ENCODE data around the gene VSIR. TPM values are rescaled to one million over a fixed set of nuclear protein-coding genes. Genes with fewer than 3 reads are reported as not detected.

Gene VSIR
- total RNA-seq, 2 experiments from 2014 or later: 52.0 to 55.5 TPM

DNA sequence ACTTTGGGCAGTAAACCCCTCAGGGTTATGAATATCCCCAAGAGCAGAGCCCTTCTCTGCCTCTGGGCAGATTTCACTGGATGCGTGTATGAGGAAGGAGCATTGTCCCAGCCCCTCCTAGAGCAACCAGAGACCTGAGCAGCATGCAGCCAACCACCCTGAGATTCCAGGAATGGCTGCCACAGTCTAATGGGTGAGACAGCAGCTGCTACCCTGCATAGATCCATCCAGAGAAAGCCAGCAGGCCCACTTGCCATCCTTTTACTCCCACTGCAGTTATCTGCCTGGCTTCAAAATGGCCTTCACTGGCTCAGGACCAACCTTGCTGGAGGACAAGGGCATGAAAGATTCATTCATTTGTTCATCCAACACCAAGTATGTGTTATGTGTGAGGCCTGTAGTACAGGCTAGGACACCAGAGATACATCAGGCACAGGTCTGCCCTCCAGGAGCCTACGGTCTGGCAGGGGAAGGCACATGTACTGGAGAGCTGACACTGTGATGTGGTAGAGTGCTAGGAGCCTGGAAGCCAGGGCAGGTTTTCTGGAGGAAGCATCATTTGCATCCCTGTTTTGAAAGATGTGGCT, 27.6 kb downstream of the VSIR start:
- H3K27ac Mint-ChIP-seq: peak overlapping the region; percentile 98
- H3K9me3 Mint-ChIP-seq: no peaks in the 10 kb centered on the region
- no peak overlapping the region for H3K4me3 Mint-ChIP-seq
- no peak for DNase-seq
- peaks cover 96% of the 10 kb centered on the region for H3K4me1 Mint-ChIP-seq (ENCODE audit: low read depth)
- H3K27me3 Mint-ChIP-seq (ENCODE audit: low read depth): no peaks in the 10 kb centered on the region
- CTCF ChIA-PET: interaction anchor here (0.9 to 4.1 kb wide), 8 partner anchors 11 to 48 kb away, joined by 3 to 27 read pairs (median 6); partner anchors contain the start of gene VSIR
- peaks cover 24% of the 10 kb centered on the region for H3K36me3 Mint-ChIP-seq (ENCODE audit: low read depth)
- intact Hi-C loops (cut with micrococcal nuclease): no loop called here

DNA sequence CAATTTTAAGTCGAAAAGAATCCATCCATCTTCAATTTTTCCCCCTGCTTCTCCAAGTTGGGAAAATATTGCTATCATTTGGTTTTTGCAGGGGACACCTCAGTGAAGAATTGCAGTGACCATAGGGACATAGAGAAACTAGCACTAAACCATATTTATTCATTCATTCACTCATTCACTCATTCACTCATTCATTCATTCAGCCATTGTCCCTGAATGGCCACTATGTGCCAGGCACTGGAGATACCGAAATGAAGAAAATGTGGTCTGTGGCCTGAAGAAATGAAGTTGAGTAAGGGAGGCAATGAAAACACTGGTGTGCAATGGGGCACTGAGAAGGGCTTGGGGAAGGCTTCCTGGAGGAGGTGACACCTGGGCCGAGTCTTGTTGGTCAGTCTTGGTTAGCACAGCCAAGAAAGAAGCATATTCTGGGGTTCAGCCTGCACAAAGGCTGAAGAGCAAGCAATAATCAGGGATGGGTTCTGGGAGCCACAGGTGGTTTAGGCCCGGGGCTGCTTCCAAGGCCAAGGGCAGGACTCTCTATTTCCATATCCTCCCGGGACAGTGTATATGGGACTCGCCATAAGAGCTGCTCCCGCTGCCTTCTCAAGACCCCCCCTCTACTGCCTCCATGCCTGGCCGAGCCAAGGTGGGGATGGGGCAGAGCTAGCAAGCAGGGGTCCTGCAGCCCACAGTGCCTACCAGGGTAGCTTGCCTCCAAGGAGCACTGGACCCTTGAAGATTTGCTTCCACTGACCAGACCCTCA, 28.2 kb downstream of the VSIR start:
- CTCF ChIA-PET: interaction anchor here (0.5 to 4.1 kb wide), 3 partner anchors 12 to 478 kb away, joined by 3 to 27 read pairs (median 15); partner anchors contain the start of gene VSIR

DNA sequence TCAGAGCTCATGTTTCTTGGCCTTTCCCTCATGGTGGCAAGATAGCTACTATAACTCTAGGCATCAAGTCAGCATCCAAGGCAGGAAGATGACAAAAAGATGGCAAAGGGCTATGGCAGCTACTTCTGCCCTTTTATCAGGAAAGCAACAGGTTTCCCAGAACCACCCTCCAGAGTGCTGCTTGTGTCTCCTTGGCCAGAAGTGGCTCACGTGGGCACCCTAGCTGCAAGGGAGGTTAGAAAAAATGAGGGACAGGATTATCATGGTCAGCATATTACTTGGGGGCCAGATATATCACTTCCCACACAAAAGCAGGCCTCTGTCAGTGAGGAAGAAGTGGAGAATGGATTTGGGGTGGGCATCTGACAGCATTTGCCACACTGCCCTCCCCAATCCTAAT, 29.5 kb downstream of the VSIR start:
- CTCF ChIA-PET: interaction anchor here (0.7 to 1.7 kb wide), 3 partner anchors 12 to 36 kb away, joined by 3 to 4 read pairs (median 3); no protein-coding TSS in a partner anchor
- no peak for DNase-seq

More for the DNA sequence above, 28.2 kb downstream of the VSIR start:
- peaks cover 96% of the 10 kb centered on the region for H3K4me1 Mint-ChIP-seq (ENCODE audit: low read depth)
- peak overlapping the region; percentile 98 for H3K27ac Mint-ChIP-seq
- intact Hi-C loops (cut with micrococcal nuclease): no loop called here
- H3K9me3 Mint-ChIP-seq: no peaks in the 10 kb centered on the region
- no peak for DNase-seq
- no peaks in the 10 kb centered on the region for H3K27me3 Mint-ChIP-seq (ENCODE audit: low read depth)
- H3K36me3 Mint-ChIP-seq (ENCODE audit: low read depth): peaks cover 19% of the 10 kb centered on the region
- H3K4me3 Mint-ChIP-seq: no peak overlapping the region

DNA sequence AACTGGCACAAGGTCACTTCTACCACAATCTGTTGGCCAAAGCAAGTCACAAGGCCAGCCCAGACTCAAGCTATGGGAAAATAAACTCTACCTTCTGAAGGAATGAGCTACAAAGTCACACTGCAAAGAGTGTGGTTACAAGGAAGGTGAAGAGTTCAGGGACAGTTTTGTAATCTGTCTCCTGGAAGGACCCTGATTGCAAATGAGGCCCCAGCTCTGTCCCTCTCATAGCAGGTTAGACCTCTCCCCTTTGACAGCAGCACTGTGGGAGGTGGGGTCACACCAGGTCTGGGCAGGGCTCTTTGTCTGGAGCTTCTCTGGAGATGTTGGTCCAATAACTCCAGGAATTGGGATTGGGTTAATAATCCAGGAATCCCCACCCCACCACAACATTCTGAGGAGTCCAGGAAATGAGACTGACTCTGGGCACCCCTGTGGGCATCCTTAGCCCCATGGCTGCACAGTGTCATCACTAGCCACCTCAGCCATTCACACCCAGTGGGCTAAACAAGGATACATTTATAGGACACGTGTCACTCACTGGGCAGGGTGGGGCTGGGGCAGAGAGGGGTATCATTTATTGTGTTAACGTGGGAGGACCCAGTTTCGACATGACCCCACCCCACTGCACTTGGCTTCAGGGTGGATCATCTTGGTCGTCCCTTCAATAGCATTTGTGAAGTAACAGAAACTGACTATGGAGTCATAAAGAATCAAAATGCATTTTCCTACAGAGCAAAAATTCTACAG, 30.1 kb downstream of the VSIR start:
- CTCF ChIA-PET: interaction anchor here (0.7 to 1.7 kb wide), 8 partner anchors 13 to 35 kb away, joined by 3 to 4 read pairs (median 3); partner anchors contain the start of gene VSIR
- Mint-ChIP-seq H3K4me3 (no peak overlapping the region), H3K36me3 (ENCODE audit: low read depth) (peaks cover 10% of the 10 kb centered on the region), H3K9me3 (no peaks in the 10 kb centered on the region), H3K27me3 (ENCODE audit: low read depth) (no peaks in the 10 kb centered on the region), H3K27ac (peak overlapping the region; percentile 98), H3K4me1 (ENCODE audit: low read depth) (peaks cover 99% of the 10 kb centered on the region)
- intact Hi-C loops (cut with micrococcal nuclease): loop anchor here (2.0 kb wide), 1 partner anchor 28 kb away; no protein-coding TSS in a partner anchor
- DNase-seq: no peak

More for the DNA sequence above, 29.5 kb downstream of the VSIR start:
- Mint-ChIP-seq H3K9me3 (no peaks in the 10 kb centered on the region), H3K4me1 (ENCODE audit: low read depth) (peaks cover 99% of the 10 kb centered on the region), H3K27me3 (ENCODE audit: low read depth) (no peaks in the 10 kb centered on the region), H3K4me3 (no peak overlapping the region), H3K36me3 (ENCODE audit: low read depth) (peaks cover 13% of the 10 kb centered on the region), H3K27ac (peak overlapping the region; percentile 98)
- intact Hi-C loops (cut with micrococcal nuclease): loop anchor here (2.0 kb wide), 1 partner anchor 29 kb away; no protein-coding TSS in a partner anchor

DNA sequence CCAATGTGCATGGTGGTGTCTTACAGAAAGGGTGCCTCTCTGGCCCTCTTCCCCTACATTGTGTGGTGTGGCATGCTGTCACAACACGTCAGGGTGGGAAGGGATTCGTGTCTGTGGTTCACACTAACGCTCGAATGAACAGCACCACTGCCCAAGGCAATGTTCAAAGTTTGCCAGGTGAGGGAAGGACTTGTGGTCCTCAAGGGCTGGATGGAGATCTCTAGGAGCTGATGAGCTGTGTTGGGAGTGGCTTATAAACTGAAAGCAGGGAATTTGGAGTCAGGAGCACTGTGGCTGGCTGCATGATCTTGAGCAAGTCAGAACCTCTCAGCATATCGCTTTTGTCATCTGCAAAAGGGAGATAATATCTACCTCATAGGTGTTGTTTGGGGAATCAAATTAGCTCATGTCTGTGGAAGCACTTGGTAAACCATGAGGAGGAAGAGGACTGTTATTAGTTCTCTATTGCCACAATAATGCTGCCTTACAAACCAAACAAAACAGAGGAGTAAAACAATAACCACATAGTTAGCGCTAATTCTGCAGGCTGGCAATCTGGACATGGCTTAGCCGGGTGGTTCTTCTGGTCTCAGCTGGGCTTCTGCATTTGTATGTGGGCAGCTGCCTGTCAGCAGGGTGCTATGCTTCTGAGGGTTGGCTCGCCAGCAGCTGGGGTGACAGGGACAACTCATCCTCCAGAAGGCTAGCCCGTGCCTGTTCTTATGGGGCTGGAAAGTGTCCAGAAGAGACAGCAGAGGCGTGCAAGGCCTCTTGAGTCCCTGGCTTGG, 30.8 kb downstream of the VSIR start:
- CTCF ChIA-PET: interaction anchor here (0.8 to 1.7 kb wide), 7 partner anchors 14 to 31 kb away, joined by 3 to 8 read pairs (median 3); partner anchors contain the start of gene VSIR
- Mint-ChIP-seq H3K9me3 (no peaks in the 10 kb centered on the region), H3K36me3 (ENCODE audit: low read depth) (peaks cover 10% of the 10 kb centered on the region), H3K4me1 (ENCODE audit: low read depth) (peaks cover 99% of the 10 kb centered on the region), H3K27ac (peak overlapping the region; percentile 98), H3K27me3 (ENCODE audit: low read depth) (no peaks in the 10 kb centered on the region), H3K4me3 (peak overlapping the region; percentile 25)
- intact Hi-C loops (cut with micrococcal nuclease): loop anchor here (2.0 kb wide), 1 partner anchor 28 kb away; no protein-coding TSS in a partner anchor
- DNase-seq: no peak

DNA sequence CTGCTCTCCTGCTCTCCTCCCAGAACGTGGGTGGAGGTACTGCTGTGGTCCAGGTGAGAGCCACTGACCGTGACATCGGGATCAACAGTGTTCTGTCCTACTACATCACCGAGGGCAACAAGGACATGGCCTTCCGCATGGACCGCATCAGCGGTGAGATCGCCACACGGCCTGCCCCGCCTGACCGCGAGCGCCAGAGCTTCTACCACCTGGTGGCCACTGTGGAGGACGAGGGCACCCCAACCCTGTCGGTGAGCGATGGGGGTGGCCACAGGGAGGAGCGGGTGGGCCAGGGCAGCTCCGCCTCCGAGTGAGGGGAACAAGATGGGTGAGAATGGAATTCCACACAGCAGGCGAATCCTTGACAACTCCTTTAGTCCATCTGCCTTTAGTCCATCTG, 31.6 kb downstream of the VSIR start:
- CTCF ChIA-PET: interaction anchor here (1.1 to 1.7 kb wide), 4 partner anchors 11 to 32 kb away, joined by 3 to 8 read pairs (median 4); partner anchors contain the start of gene VSIR
- intact Hi-C loops (cut with micrococcal nuclease): loop anchor here (2.0 kb wide), 1 partner anchor 27 kb away; no protein-coding TSS in a partner anchor
- H3K4me3 Mint-ChIP-seq: no peak overlapping the region

DNA sequence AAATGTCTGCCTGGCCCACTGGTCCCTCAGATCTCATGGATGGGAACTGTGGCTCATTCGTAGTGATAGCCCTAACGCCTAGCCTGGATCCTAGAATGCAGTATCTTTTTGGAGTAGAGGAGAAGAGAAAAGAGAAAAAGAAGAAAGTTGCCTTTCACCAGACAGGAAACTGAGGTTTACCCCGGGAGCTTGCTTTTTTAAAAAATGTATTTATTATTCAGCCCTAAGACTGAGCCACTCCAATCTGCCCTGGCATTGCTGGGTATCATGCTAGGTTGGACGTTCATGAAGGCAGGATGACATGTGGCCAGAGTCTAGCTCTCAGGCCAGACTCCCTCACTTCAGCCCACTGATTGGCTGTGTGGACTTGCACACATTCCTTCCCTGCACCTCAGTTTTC, 32.3 kb downstream of the VSIR start:
- CTCF ChIA-PET: interaction anchor here (0.6 to 1.7 kb wide), 5 partner anchors 10 to 154 kb away, joined by 3 to 8 read pairs (median 3); partner anchors contain the start of gene VSIR
- DNase-seq: no peak
- Mint-ChIP-seq H3K4me1 (ENCODE audit: low read depth) (peaks cover 99% of the 10 kb centered on the region), H3K36me3 (ENCODE audit: low read depth) (peaks cover 10% of the 10 kb centered on the region), H3K4me3 (no peak overlapping the region), H3K27me3 (ENCODE audit: low read depth) (no peaks in the 10 kb centered on the region), H3K9me3 (no peaks in the 10 kb centered on the region), H3K27ac (peak overlapping the region; percentile 98)
- intact Hi-C loops (cut with micrococcal nuclease): no loop called here

More for the DNA sequence above, 31.6 kb downstream of the VSIR start:
- Mint-ChIP-seq H3K27me3 (ENCODE audit: low read depth) (no peaks in the 10 kb centered on the region), H3K9me3 (no peaks in the 10 kb centered on the region), H3K36me3 (ENCODE audit: low read depth) (peaks cover 10% of the 10 kb centered on the region), H3K4me1 (ENCODE audit: low read depth) (peaks cover 99% of the 10 kb centered on the region), H3K27ac (peak overlapping the region; percentile 98)
- DNase-seq: no peak

DNA sequence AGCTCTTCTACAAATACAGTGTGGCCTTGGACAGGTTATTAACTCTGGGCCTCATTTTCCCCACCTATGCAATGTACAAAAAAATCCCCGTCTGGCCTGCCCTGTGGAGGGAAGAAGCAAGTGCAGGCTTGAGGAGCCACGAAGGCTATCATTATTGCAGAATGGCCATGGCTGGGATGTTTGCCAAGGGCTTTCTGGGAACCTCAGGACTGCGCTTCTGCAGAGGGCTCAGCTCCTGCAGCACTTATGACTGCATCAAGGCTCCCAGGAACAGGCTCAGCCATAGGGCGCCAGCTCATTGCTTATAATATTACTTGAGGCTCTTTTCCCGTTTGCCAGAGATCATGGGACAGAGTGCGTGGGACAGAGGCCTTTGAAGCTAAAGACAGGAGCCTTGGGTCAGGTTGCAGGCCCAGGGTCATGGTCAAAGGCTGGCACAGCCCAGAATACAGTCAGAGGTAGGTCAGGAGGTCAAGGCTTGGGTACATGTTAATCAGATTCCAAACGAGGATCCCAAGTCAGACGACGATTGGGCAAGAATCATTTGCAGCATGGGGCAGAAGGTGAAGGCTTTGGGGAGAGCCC, 33.2 kb downstream of the VSIR start:
- DNase-seq: no peak
- Mint-ChIP-seq H3K27me3 (ENCODE audit: low read depth) (no peaks in the 10 kb centered on the region), H3K36me3 (ENCODE audit: low read depth) (peaks cover 10% of the 10 kb centered on the region), H3K9me3 (no peaks in the 10 kb centered on the region), H3K4me1 (ENCODE audit: low read depth) (peaks cover 99% of the 10 kb centered on the region), H3K27ac (peak overlapping the region; percentile 98), H3K4me3 (no peak overlapping the region)
- CTCF ChIA-PET: interaction anchor here (0.8 to 0.9 kb wide), 2 partner anchors 9 to 26 kb away, joined by 3 to 4 read pairs; no protein-coding TSS in a partner anchor
- intact Hi-C loops (cut with micrococcal nuclease): no loop called here

DNA sequence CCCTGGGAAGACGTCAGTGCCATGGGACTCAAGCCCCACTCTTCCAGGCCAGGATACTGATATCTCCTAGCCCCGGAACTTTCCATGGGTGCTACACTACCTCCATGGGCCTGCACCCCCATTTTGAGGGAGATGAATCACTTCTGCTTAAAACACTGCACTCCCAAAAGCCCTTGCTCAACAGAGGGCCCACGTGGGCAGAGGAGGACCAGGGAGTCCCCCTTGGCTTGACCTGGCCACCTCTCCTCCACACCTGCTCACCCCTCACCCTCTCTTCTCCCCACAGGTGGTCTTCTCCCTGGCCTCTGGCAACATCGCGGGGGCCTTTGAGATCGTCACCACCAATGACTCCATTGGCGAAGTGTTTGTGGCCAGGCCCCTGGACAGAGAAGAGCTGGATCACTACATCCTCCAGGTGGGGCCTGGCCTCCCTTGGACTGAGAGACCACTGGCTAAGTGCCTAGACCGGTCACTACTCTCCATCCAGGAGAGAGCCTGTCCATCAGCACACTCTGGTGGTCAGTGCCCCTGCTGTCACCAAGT, 33.9 kb downstream of the VSIR start:
- H3K9me3 Mint-ChIP-seq: no peaks in the 10 kb centered on the region
- no peak for DNase-seq
- no peak overlapping the region for H3K4me3 Mint-ChIP-seq
- CTCF ChIA-PET: interaction anchor here (0.8 kb wide), 1 partner anchor 27 kb away, joined by 4 read pairs; no protein-coding TSS in a partner anchor
- H3K27ac Mint-ChIP-seq: peak overlapping the region; percentile 98
- H3K36me3 Mint-ChIP-seq (ENCODE audit: low read depth): peaks cover 10% of the 10 kb centered on the region
- intact Hi-C loops (cut with micrococcal nuclease): no loop called here
- H3K4me1 Mint-ChIP-seq (ENCODE audit: low read depth): peaks cover 99% of the 10 kb centered on the region
- no peaks in the 10 kb centered on the region for H3K27me3 Mint-ChIP-seq (ENCODE audit: low read depth)

DNA sequence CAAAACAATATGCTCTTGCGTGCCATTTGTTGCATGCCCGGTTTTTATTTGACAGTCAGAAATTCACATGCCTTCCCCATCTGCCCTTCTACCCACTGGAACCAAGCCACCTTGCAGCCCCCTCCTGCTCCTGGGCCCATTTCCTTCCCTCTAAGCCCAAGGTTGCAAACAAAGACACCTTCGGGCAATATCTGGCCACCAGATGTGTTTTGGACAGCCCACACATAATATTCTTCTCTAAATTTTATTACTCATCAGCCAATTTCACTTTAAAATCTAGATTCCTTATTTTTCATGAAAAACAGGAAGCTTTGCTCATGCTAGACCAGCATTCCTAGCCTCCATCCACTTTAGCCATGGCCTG, 35.5 kb downstream of the VSIR start:
- intact Hi-C loops (cut with micrococcal nuclease): loop anchor here (1.0 kb wide), 1 partner anchor 10 kb away; no protein-coding TSS in a partner anchor
- CTCF ChIA-PET: interaction anchor here (1.4 to 3.6 kb wide), 3 partner anchors 11 to 23 kb away, joined by 4 to 15 read pairs (median 6); no protein-coding TSS in a partner anchor

More for the DNA sequence above, 35.5 kb downstream of the VSIR start:
- DNase-seq: no peak
- no peaks in the 10 kb centered on the region for H3K9me3 Mint-ChIP-seq
- peaks cover 5% of the 10 kb centered on the region for H3K36me3 Mint-ChIP-seq (ENCODE audit: low read depth)
- H3K27me3 Mint-ChIP-seq (ENCODE audit: low read depth): no peaks in the 10 kb centered on the region
- H3K4me1 Mint-ChIP-seq (ENCODE audit: low read depth): peaks cover 99% of the 10 kb centered on the region
- H3K4me3 Mint-ChIP-seq: peak overlapping the region; percentile 9
- peak overlapping the region; percentile 98 for H3K27ac Mint-ChIP-seq

Measured in activated naive CD4-positive, alpha-beta T cell treated with anti-CD3 and anti-CD28 coated beads for 36 hours (primary cell).